H1 (cell line): ENCODE data around the gene PRPF6. TPM values are rescaled to one million over a fixed set of nuclear protein-coding genes. Genes with fewer than 3 reads are reported as not detected.

ENCODE experiments used
- CTCF ChIA-PET: fragments of 300-600 bp; sonication (Branson Sonifier 250); formaldehyde crosslinking; loops from one replicate; lab custom pipeline; 2021; ENCODE audit not compliant: partially characterized antibody; lab: Charles Lee
- POLR2A ChIA-PET: fragments of 300-600 bp; sonication (Branson Sonifier 250); formaldehyde crosslinking; loops from one replicate; lab custom pipeline; 2021; ENCODE audit warnings: inconsistent platforms; ENCODE audit not compliant: partially characterized antibody; lab: Charles Lee
- DNase-seq, 2 experiments: peaks; one replicate each; pipeline versions ENCODE4 v3.0.0 to v3.0.0-alpha.2; 2010 to 2022; ENCODE audit warnings: low spot score in 2 of 2, low read depth in 1 of 2, mixed read lengths in 1 of 2
- FAIRE-seq: peaks from 2 replicates; lab custom pipeline; 2011; peaks lifted over from hg19 to GRCh38; lab: Jason Lieb, UNC
- H2AFZ ChIP-seq: 2 replicates; pipeline ENCODE4 v1.8.1; 2012; ENCODE audit warnings: low read length, inconsistent platforms
- H2AK5ac ChIP-seq: 2 replicates; pipeline ENCODE4 v1.6.1; 2013; ENCODE audit warnings: low read depth, low read length
- H2BK120ac ChIP-seq: replicated peaks from 2 replicates; pipeline ENCODE3; 2013; ENCODE audit warnings: low read depth, low read length, inconsistent platforms
- H2BK12ac ChIP-seq: 2 replicates; pipeline ENCODE4 v1.6.1; 2013; ENCODE audit warnings: low read depth, low read length
- H2BK15ac ChIP-seq: 2 replicates; pipeline ENCODE4 v1.6.1; 2013; ENCODE audit warnings: low read length
- H2BK20ac ChIP-seq: 2 replicates; pipeline ENCODE4 v1.6.1; 2013; ENCODE audit warnings: low read length
- H2BK5ac ChIP-seq: 2 replicates; pipeline ENCODE4 v1.6.1; 2013; ENCODE audit warnings: low read depth, low read length
- H3K14ac ChIP-seq: 2 replicates; pipeline ENCODE4 v1.6.1; 2013; ENCODE audit warnings: inconsistent platforms; ENCODE audit not compliant: insufficient read length
- H3K18ac ChIP-seq: 2 replicates; pipeline ENCODE4 v1.6.1; 2013; ENCODE audit warnings: low read length; ENCODE audit errors: extremely low read depth
- H3K23ac ChIP-seq: 2 replicates; pipeline ENCODE4 v1.6.1; 2013; ENCODE audit warnings: inconsistent platforms; ENCODE audit not compliant: insufficient read length
- H3K23me2 ChIP-seq: 2 replicates; pipeline ENCODE4 v1.6.1; 2013; ENCODE audit warnings: low read depth, low read length
- H3K27ac ChIP-seq: 2 replicates; pipeline ENCODE4 v1.6.1; 2011; ENCODE audit warnings: low read depth, low read length, inconsistent platforms
- H3K27me3 ChIP-seq, 4 experiments: replicated peaks in 1 of 4; 1 replicate in 1 of 4; 2 replicates in 3 of 4; pipeline versions ENCODE4 v1.6.1 to v1.8.1; 2011 to 2013; ENCODE audit warnings: low read length in 3 of 4, mild to moderate bottlenecking in 3 of 4, inconsistent platforms in 2 of 4, mixed read lengths in 2 of 4, moderate library complexity in 1 of 4; ENCODE audit not compliant: control insufficient read depth in 3 of 4, insufficient read depth in 3 of 4; ENCODE audit errors: extremely low read depth in 1 of 4
- H3K36me3 ChIP-seq, 4 experiments: 2 replicates each; pipeline versions ENCODE4 v1.6.1 to v1.8.1; 2011 to 2013; ENCODE audit warnings: mild to moderate bottlenecking in 4 of 4, low read length in 3 of 4, moderate library complexity in 2 of 4, control low read depth in 1 of 4, inconsistent platforms in 1 of 4; ENCODE audit not compliant: insufficient read depth in 4 of 4, control insufficient read depth in 2 of 4
- H3K4ac ChIP-seq: replicated peaks from 2 replicates; pipeline ENCODE3; 2013; ENCODE audit warnings: low read length, low read depth, mixed read lengths, inconsistent platforms; ENCODE audit not compliant: insufficient read length
- H3K4me1 ChIP-seq, 4 experiments: replicated peaks in 1 of 4; 1 replicate in 1 of 4; 2 replicates in 3 of 4; pipeline versions ENCODE4 v1.6.1 to v1.8.1; 2011 to 2013; ENCODE audit warnings: low read length in 3 of 4, inconsistent platforms in 2 of 4, mixed read lengths in 1 of 4; ENCODE audit not compliant: insufficient read depth in 4 of 4, control insufficient read depth in 3 of 4
- H3K4me2 ChIP-seq, 2 experiments: 2 replicates each; pipeline versions ENCODE4 v1.6.1 to v1.8.1; 2011 to 2013; ENCODE audit warnings: low read depth in 2 of 2, low read length in 2 of 2, control low read depth in 1 of 2, inconsistent platforms in 1 of 2, mild to moderate bottlenecking in 1 of 2; ENCODE audit not compliant: insufficient read depth in 1 of 2
- H3K4me3 ChIP-seq, 4 experiments: fragments of 200-600, 300-600 bp in 1 of 4; sonication (generic), shearing (Covaris generic), sonication (Bioruptor Twin) in 1 of 4; 2 replicates each; pipeline versions ENCODE4 v1.5.1 to v1.8.1; 2011 to 2016; ENCODE audit warnings: low read length in 4 of 4, low read depth in 3 of 4, control low read depth in 2 of 4, inconsistent platforms in 2 of 4, mild to moderate bottlenecking in 2 of 4, mixed read lengths in 1 of 4, moderate library complexity in 1 of 4; ENCODE audit not compliant: insufficient read depth in 2 of 4; ENCODE audit errors: extremely low read depth in 1 of 4
- H3K56ac ChIP-seq: replicated peaks from 2 replicates; pipeline ENCODE3; 2013; ENCODE audit warnings: low read depth, mild to moderate bottlenecking, mixed read lengths, low read length, inconsistent platforms; ENCODE audit not compliant: insufficient read length
- H3K79me1 ChIP-seq: 2 replicates; pipeline ENCODE4 v1.6.1; 2013; ENCODE audit warnings: low read depth, low read length, control low read depth
- H3K79me2 ChIP-seq, 2 experiments: 2 replicates each; pipeline versions ENCODE4 v1.6.1 to v1.8.1; 2012 to 2013; ENCODE audit warnings: low read length in 2 of 2, mild to moderate bottlenecking in 2 of 2, inconsistent platforms in 1 of 2; ENCODE audit not compliant: insufficient read depth in 2 of 2, control insufficient read depth in 1 of 2
- H3K9ac ChIP-seq, 4 experiments: replicated peaks in 1 of 4; 1 replicate in 1 of 4; 2 replicates in 3 of 4; pipeline versions ENCODE4 v1.6.1 to v1.8.1; 2011 to 2013; ENCODE audit warnings: low read depth in 3 of 4, low read length in 3 of 4, control low read depth in 2 of 4, mild to moderate bottlenecking in 2 of 4, moderate library complexity in 2 of 4, inconsistent platforms in 1 of 4; ENCODE audit errors: extremely low read depth in 1 of 4
- H3K9me3 ChIP-seq, 2 experiments: 2 replicates each; pipeline versions ENCODE4 v1.6.1 to v1.8.1; 2012 to 2013; ENCODE audit warnings: mild to moderate bottlenecking in 2 of 2, moderate library complexity in 2 of 2, control low read depth in 1 of 2, inconsistent platforms in 1 of 2, low read depth in 1 of 2, low read length in 1 of 2, mixed read lengths in 1 of 2; ENCODE audit not compliant: insufficient read depth in 2 of 2
- H4K20me1 ChIP-seq, 2 experiments: replicated peaks in 1 of 2; 2 replicates each; pipeline versions ENCODE3 to v1.8.1; 2011 to 2013; ENCODE audit warnings: inconsistent platforms in 2 of 2, low read length in 2 of 2, mild to moderate bottlenecking in 1 of 2; ENCODE audit not compliant: insufficient read depth in 2 of 2, control insufficient read depth in 1 of 2
- H4K5ac ChIP-seq: 2 replicates; pipeline ENCODE4 v1.6.1; 2013; ENCODE audit warnings: low read length, low read depth, mixed read lengths, inconsistent platforms; ENCODE audit not compliant: insufficient read length
- H4K8ac ChIP-seq: 2 replicates; pipeline ENCODE4 v1.8.0; 2013; ENCODE audit warnings: mild to moderate bottlenecking, moderate library complexity, low read length, inconsistent platforms; ENCODE audit not compliant: insufficient read depth; ENCODE audit errors: extremely low read depth
- H4K91ac ChIP-seq: replicated peaks from 2 replicates; pipeline ENCODE3; 2013; ENCODE audit warnings: low read length, mixed read lengths, inconsistent platforms; ENCODE audit not compliant: insufficient read length
- RBBP5 ChIP-seq: IDR thresholded peaks from 2 replicates; pipeline ENCODE4 v1.7.1; 2012; ENCODE audit warnings: low read depth, mild to moderate bottlenecking, inconsistent platforms, low read length, moderate library complexity, borderline replicate concordance
- SIN3A ChIP-seq, 2 experiments: IDR thresholded peaks in 1 of 2; conservative IDR thresholded peaks in 1 of 2; 2 replicates each; pipeline ENCODE4 v1.6.1; 2011 to 2012; ENCODE audit warnings: low read length in 2 of 2, improper control_type of control experiment in 1 of 2, low read depth in 1 of 2, mild to moderate bottlenecking in 1 of 2
- WGBS, 2 experiments: shearing (Covaris generic) in 1 of 2; methylation state at CpG; one replicate each; pipeline versions ENCODE4 v1.1.6 to v1.1.7; 2013 to 2015; ENCODE audit warnings: low lambda C conversion rate in 2 of 2, mixed read lengths in 2 of 2, inconsistent platforms in 1 of 2, low coverage in 1 of 2, missing lambda C conversion rate in 1 of 2; ENCODE audit not compliant: insufficient replicate concordance in 2 of 2, insufficient coverage in 1 of 2, insufficient read length in 1 of 2; ENCODE audit errors: extremely low coverage in 1 of 2, missing lambda C conversion rate in 1 of 2; 5-methylcytosine and 5-hydroxymethylcytosine counted together
- polyA plus RNA-seq, 7 experiments: library from polyadenylated mRNA; depleted of rRNA in 3 of 7; stranded (reverse) in 5 of 7; unstranded in 2 of 7; fragments of >200 nt in 5 of 7; fragments of 200-250 nt in 2 of 7; gene quantifications; 1 replicate in 5 of 7; 2 replicates in 1 of 7; 4 replicates in 1 of 7; pipeline versions ENCODE4 v1.2.1 to v1.2.3, GENCODE V29; 2011 to 2013; ENCODE audit warnings: missing spikeins in 2 of 7, mixed read lengths in 2 of 7
- total RNA-seq: library from RNA; stranded (reverse); fragmentation: NEBNext Ultra II Directional; extraction: Animal tissue kit (Norgen Biotek cat#: 25700); gene quantifications from 2 replicates; pipeline ENCODE4 v1.2.1, GENCODE V29; 2021

The PRPF6 gene
- total and polyA plus RNA-seq, 2 of the 8 experiments (the other 6 are each of a cell fraction or from before 2014, with no cell fraction given) = 27.9 to 76.9 TPM

GRCh38 chr20:64065974-64066343, 85.0 kb downstream of the PRPF6 start:
- DNase-seq = no peak

More at GRCh38 chr20:64065974-64066343, 85.0 kb downstream of the PRPF6 start:
- Histone ChIP-seq H3K27me3 (no peaks in the 10 kb centered on the region), H3K4me3 (no peak overlapping the region), H3K14ac (no peak overlapping the region), H3K36me3 (no peaks in the 10 kb centered on the region), H2BK5ac (0 out of 2 replicates have a peak overlapping the region, but pooled peaks have one; percentile 44), H4K91ac (no peak overlapping the region), H3K27ac (no peak overlapping the region), H2BK20ac (no peak overlapping the region), H2BK12ac (no peak overlapping the region), H3K9me3 (no peaks in the 10 kb centered on the region), H4K8ac (no peak overlapping the region), H3K18ac (no peak overlapping the region), H3K56ac (no peak overlapping the region), H2AFZ (no peak overlapping the region), H4K5ac (no peak overlapping the region), H2BK15ac (peak overlapping the region; percentile 65; the same call in 1 of the 2 replicates), H3K9ac (no peak overlapping the region), H4K20me1 (peaks cover 2 to 9% of the 10 kb centered on the region in 2 experiments), H2AK5ac (no peak overlapping the region), H3K4me1 (peaks cover 3 to 20% (median 10%) of the 10 kb centered on the region in 4 experiments), H2BK120ac (no peak overlapping the region), H3K79me1 (no peaks in the 10 kb centered on the region), H3K23ac (no peak overlapping the region), H3K4me2 (0 out of 4 replicates have a peak overlapping the region, but pooled peaks of 1 of the 2 experiments have one; percentile 1), H3K4ac (no peak overlapping the region), H3K79me2 (no peaks in the 10 kb centered on the region), H3K23me2 (peaks cover 2% of the 10 kb centered on the region; the same call in 1 of the 2 replicates)
- WGBS, 2 experiments = 46% methylated on average over 5 of the region's 5 CpGs; no CpG with 5 or more reads in 1 of the 2 experiments
- TF ChIP-seq SIN3A (conservative IDR thresholded peaks at IDR 0.05 in 1 of 2, IDR thresholded peaks at IDR 0.05 in 1 of 2; ENCODE audit: low read depth in 1 of 2, low read length in 2 of 2) = 0 out of 4 replicates have a peak, but pooled peaks of 1 of the 2 experiments have one; percentile 23
- TF ChIP-seq RBBP5 = no peak
- no peak for FAIRE-seq
- ChIA-PET CTCF (interaction anchor here (0.6 to 2.5 kb wide), 7 partner anchors 9 to 301 kb away, joined by 3 to 17 read pairs (median 4); partner anchors contain the start of genes OPRL1 and RGS19), POLR2A (interaction anchor here (0.8 to 4.5 kb wide), 6 partner anchors 8 to 86 kb away, joined by 3 to 27 read pairs (median 4); partner anchors contain the start of genes OPRL1, PRPF6 and RGS19)
